Activated CD4-positive, CD25-positive, alpha-beta regulatory T cell treated with anti-CD3 and anti-CD28 coated beads, Interleukin-2, amount 50 U/mL, for 24 hours (primary cell): ENCODE results near the gene CDCA3.
"Not testable (repeated sequence)": the region's sequence is repeated elsewhere in the genome, so short reads cannot be mapped to it uniquely, and the experiment has no call there.

Experiments used
- ATAC-seq, 2 donors: fragments of 150-1000 bp; cut with Tn5 transposase; one replicate each; pipeline ENCODE4 v1.10.0; 2021; ENCODE audit warnings: mild to moderate bottlenecking in 1 of 2, moderate library complexity in 1 of 2

The CDCA3 gene

GRCh38 chr12:6851153-6851920, at the start of gene CDCA3:
Gene CDCA3 (minus strand): TSS chr12:6851286. CDS start chr12:6850952, 334 bp downstream.
- peak; percentile 47 to 52 for ATAC-seq

GRCh38 chr12:6899837-6900519, 48.9 kb upstream of the CDCA3 start:
- no peak for ATAC-seq

GRCh38 chr12:6899427-6899826, 48.3 kb upstream of the CDCA3 start:
- no peak for ATAC-seq

- no peak for ATAC-seq
These were observed 45.9 kb upstream of the CDCA3 start for GRCh38 chr12:6896846-6897435.

- ATAC-seq = no peak
These were observed 43.2 kb upstream of the CDCA3 start for GRCh38 chr12:6894321-6894720.

- ATAC-seq = not testable (repeated sequence)
These were observed 41.6 kb upstream of the CDCA3 start for GRCh38 chr12:6892683-6893082.

- ATAC-seq = peak in 1 of 2 donors; percentile 1
These were observed 40.5 kb upstream of the CDCA3 start for GRCh38 chr12:6891646-6892001.

GRCh38 chr12:6890789-6891645, 39.9 kb upstream of the CDCA3 start:
- ATAC-seq = peak; percentile 95 to 97

GRCh38 chr12:6889775-6890573, 38.9 kb upstream of the CDCA3 start:
- ATAC-seq = not testable (repeated sequence)

GRCh38 chr12:6888794-6889193, 37.7 kb upstream of the CDCA3 start:
- not testable (repeated sequence) for ATAC-seq

- ATAC-seq = no peak
These were observed 37.3 kb upstream of the CDCA3 start for GRCh38 chr12:6888360-6888759.

GRCh38 chr12:6887460-6887859, 36.4 kb upstream of the CDCA3 start:
- no peak for ATAC-seq

GRCh38 chr12:6886206-6886999, 35.3 kb upstream of the CDCA3 start:
- not testable (repeated sequence) for ATAC-seq

GRCh38 chr12:6884539-6884938, 33.5 kb upstream of the CDCA3 start:
- ATAC-seq = no peak

GRCh38 chr12:6883683-6884082, 32.6 kb upstream of the CDCA3 start:
- ATAC-seq = no peak

GRCh38 chr12:6883252-6883651, 32.2 kb upstream of the CDCA3 start:
- ATAC-seq = no peak

GRCh38 chr12:6879824-6880223, 28.7 kb upstream of the CDCA3 start:
- ATAC-seq = not testable (repeated sequence)

GRCh38 chr12:6874015-6874368, 22.9 kb upstream of the CDCA3 start:
- ATAC-seq = not testable (repeated sequence)

- ATAC-seq = peak; percentile 78 to 82
These were observed 22.3 kb upstream of the CDCA3 start, which contains the start of gene SPSB2 for GRCh38 chr12:6873094-6874014. Gene SPSB2 (minus strand): TSS chr12:6873303. CDS start chr12:6872901, 402 bp downstream.
